GM23338 (cell line): Measurements from ENCODE around the gene CXCL1. TPM values are rescaled to one million over a fixed set of nuclear protein-coding genes. Genes with fewer than 3 reads are reported as not detected.

ENCODE experiments used
- ATAC-seq: fragments of 200-7000 bp; cut with Tn5 transposase; 3 replicates; pipeline ENCODE4 v1.9.1; 2020
- DNase-seq: peaks from one replicate; pipeline ENCODE4 v3.0.0-alpha.2; 2015; ENCODE audit warnings: low spot score
- H2AFZ ChIP-seq: fragments of 200-600 bp; sonication (generic); 2 replicates; pipeline ENCODE4 v1.8.0; 2016; ENCODE audit warnings: antibody characterized with exemption, mild to moderate bottlenecking, moderate library complexity
- H3F3A ChIP-seq: fragments of 200-600 bp; sonication (generic); replicated peaks from 2 replicates; pipeline ENCODE4 v1.8.0; 2017; ENCODE audit warnings: antibody characterized with exemption, mixed run types, low read depth
- H3K27ac ChIP-seq: fragments of 200-600 bp; sonication (generic); 2 replicates; pipeline ENCODE4 v1.6.1; 2016; ENCODE audit warnings: low read depth
- H3K27me3 ChIP-seq: fragments of 200-600 bp; sonication (generic); 2 replicates; pipeline ENCODE4 v1.8.0; 2016; ENCODE audit warnings: mild to moderate bottlenecking, mixed run types, moderate library complexity; ENCODE audit not compliant: insufficient read depth
- H3K36me3 ChIP-seq: fragments of 200-600 bp; sonication (generic); 2 replicates; pipeline ENCODE4 v1.8.0; 2016; ENCODE audit warnings: mild to moderate bottlenecking; ENCODE audit not compliant: insufficient read depth
- H3K4me1 ChIP-seq: fragments of 200-600 bp; sonication (generic); 2 replicates; pipeline ENCODE4 v1.8.0; 2016; ENCODE audit warnings: mild to moderate bottlenecking, moderate library complexity; ENCODE audit not compliant: insufficient read depth
- H3K4me2 ChIP-seq: fragments of 200-600 bp; sonication (generic); 2 replicates; pipeline ENCODE4 v1.7.1; 2017; ENCODE audit warnings: mixed run types
- H3K4me3 ChIP-seq: fragments of 200-600 bp; sonication (generic); 2 replicates; pipeline ENCODE4 v1.6.1; 2016; ENCODE audit warnings: mixed run types
- H3K79me2 ChIP-seq: fragments of 200-600 bp; sonication (generic); replicated peaks from 2 replicates; pipeline ENCODE4 v1.8.0; 2017; ENCODE audit warnings: mild to moderate bottlenecking; ENCODE audit not compliant: insufficient read depth
- H3K9me2 ChIP-seq: fragments of 200-600 bp; sonication (generic); 2 replicates; pipeline ENCODE4 v1.8.0; 2017; ENCODE audit not compliant: insufficient read depth
- H4K20me1 ChIP-seq: fragments of 200-600 bp; sonication (generic); replicated peaks from 2 replicates; pipeline ENCODE4 v1.8.0; 2017; ENCODE audit warnings: mild to moderate bottlenecking; ENCODE audit not compliant: insufficient read depth
- H3K27ac Mint-ChIP-seq: 2 replicates; pipeline ENCODE4 v1.8.0; 2020; ENCODE audit warnings: inconsistent platforms, mild to moderate bottlenecking, moderate library complexity, mixed read lengths
- H3K27me3 Mint-ChIP-seq: 3 replicates; pipeline ENCODE4 v1.8.0; 2022; ENCODE audit warnings: low read depth, mild to moderate bottlenecking, moderate library complexity, mixed read lengths, inconsistent platforms; ENCODE audit not compliant: insufficient read depth, poor library complexity
- H3K36me3 Mint-ChIP-seq: 3 replicates; pipeline ENCODE4 v1.8.0; 2021; ENCODE audit warnings: low read depth, mild to moderate bottlenecking, inconsistent platforms, moderate library complexity, mixed read lengths
- H3K4me1 Mint-ChIP-seq: 3 replicates; pipeline ENCODE4 v1.8.0; 2020; ENCODE audit warnings: mild to moderate bottlenecking, inconsistent platforms, mixed read lengths
- H3K4me3 Mint-ChIP-seq: 3 replicates; pipeline ENCODE4 v1.8.0; 2021; ENCODE audit warnings: moderate library complexity, mild to moderate bottlenecking, inconsistent platforms, mixed read lengths
- H3K9me3 Mint-ChIP-seq: 3 replicates; pipeline ENCODE4 v1.8.0; 2020; ENCODE audit warnings: moderate library complexity, mild to moderate bottlenecking, inconsistent platforms, mixed read lengths
- EZH2 ChIP-seq: fragments of 200-600 bp; sonication (generic); IDR thresholded peaks from one replicate; pipeline ENCODE4 v1.8.0; 2017; ENCODE audit warnings: antibody characterized with exemption, mild to moderate bottlenecking, low read depth; ENCODE audit not compliant: unreplicated experiment
- NANOG ChIP-seq: IDR thresholded peaks from 2 replicates; pipeline ENCODE4 v1.6.1; 2016; ENCODE audit warnings: antibody characterized with exemption, borderline replicate concordance
- polyA plus RNA-seq: library from polyadenylated mRNA; unstranded; fragments of >200 nt; fragmentation: Nextera tagmentation; extraction: Ambion mirVana; gene quantifications from 2 replicates; pipeline ENCODE4 v1.2.1, GENCODE V29; 2016
- total RNA-seq: library from RNA; depleted of rRNA; stranded (reverse); fragments of >200 nt; shearing (Covaris generic); gene quantifications from 2 replicates; pipeline ENCODE4 v1.2.3, GENCODE V29; 2014
- TF ChIP-seq, protein P1 (sequence below): fragments of 250-450 bp; sonication (Bioruptor Pico); IDR thresholded peaks from 2 replicates; pipeline ENCODE4 v1.5.0; 2020; ENCODE audit warnings: mild to moderate bottlenecking, moderate library complexity
- TF ChIP-seq, protein P2 (sequence below): IDR thresholded peaks from one replicate; pipeline ENCODE4 v1.6.1; 2018; ENCODE audit warnings: antibody characterized with exemption; ENCODE audit not compliant: unreplicated experiment

Gene CXCL1
- total and polyA plus RNA-seq, 2 experiments from 2014 or later: 1.6 to 2.5 TPM

DNA sequence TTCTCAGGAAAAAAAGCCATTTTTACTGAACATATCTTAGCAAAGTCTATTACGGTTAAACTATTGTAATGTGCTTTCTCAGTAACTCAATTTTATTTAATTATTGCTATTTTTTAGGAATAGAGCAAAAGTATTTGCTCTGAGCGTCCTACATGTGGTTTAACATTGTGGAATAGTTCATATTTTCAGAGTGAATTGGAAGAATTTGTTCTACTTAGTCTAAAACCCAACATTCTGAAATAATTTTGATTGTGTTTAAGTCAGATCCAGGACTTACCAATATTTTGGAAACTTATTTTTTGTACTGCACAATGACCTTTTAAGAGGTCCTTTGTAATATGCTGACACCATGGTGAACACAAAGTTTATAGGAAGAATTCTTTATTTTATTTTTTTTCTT is 27.2 kb downstream of the CXCL1 start:
- DNase-seq (no peak), ATAC-seq (no peak)
- H3K27me3 Mint-ChIP-seq: no peaks in the 10 kb centered on the region
- Histone ChIP-seq H3K4me2 (no peak overlapping the region), H2AFZ (no peak overlapping the region), H4K20me1 (no peaks in the 10 kb centered on the region), H3K27me3 (no peaks in the 10 kb centered on the region), H3F3A (no peaks in the 10 kb centered on the region), H3K4me1 (no peaks in the 10 kb centered on the region), H3K4me3 (no peak overlapping the region), H3K9me2 (no peaks in the 10 kb centered on the region), H3K27ac (no peak overlapping the region), H3K36me3 (no peaks in the 10 kb centered on the region), H3K79me2 (no peaks in the 10 kb centered on the region)
- TF ChIP-seq, protein P1, sequence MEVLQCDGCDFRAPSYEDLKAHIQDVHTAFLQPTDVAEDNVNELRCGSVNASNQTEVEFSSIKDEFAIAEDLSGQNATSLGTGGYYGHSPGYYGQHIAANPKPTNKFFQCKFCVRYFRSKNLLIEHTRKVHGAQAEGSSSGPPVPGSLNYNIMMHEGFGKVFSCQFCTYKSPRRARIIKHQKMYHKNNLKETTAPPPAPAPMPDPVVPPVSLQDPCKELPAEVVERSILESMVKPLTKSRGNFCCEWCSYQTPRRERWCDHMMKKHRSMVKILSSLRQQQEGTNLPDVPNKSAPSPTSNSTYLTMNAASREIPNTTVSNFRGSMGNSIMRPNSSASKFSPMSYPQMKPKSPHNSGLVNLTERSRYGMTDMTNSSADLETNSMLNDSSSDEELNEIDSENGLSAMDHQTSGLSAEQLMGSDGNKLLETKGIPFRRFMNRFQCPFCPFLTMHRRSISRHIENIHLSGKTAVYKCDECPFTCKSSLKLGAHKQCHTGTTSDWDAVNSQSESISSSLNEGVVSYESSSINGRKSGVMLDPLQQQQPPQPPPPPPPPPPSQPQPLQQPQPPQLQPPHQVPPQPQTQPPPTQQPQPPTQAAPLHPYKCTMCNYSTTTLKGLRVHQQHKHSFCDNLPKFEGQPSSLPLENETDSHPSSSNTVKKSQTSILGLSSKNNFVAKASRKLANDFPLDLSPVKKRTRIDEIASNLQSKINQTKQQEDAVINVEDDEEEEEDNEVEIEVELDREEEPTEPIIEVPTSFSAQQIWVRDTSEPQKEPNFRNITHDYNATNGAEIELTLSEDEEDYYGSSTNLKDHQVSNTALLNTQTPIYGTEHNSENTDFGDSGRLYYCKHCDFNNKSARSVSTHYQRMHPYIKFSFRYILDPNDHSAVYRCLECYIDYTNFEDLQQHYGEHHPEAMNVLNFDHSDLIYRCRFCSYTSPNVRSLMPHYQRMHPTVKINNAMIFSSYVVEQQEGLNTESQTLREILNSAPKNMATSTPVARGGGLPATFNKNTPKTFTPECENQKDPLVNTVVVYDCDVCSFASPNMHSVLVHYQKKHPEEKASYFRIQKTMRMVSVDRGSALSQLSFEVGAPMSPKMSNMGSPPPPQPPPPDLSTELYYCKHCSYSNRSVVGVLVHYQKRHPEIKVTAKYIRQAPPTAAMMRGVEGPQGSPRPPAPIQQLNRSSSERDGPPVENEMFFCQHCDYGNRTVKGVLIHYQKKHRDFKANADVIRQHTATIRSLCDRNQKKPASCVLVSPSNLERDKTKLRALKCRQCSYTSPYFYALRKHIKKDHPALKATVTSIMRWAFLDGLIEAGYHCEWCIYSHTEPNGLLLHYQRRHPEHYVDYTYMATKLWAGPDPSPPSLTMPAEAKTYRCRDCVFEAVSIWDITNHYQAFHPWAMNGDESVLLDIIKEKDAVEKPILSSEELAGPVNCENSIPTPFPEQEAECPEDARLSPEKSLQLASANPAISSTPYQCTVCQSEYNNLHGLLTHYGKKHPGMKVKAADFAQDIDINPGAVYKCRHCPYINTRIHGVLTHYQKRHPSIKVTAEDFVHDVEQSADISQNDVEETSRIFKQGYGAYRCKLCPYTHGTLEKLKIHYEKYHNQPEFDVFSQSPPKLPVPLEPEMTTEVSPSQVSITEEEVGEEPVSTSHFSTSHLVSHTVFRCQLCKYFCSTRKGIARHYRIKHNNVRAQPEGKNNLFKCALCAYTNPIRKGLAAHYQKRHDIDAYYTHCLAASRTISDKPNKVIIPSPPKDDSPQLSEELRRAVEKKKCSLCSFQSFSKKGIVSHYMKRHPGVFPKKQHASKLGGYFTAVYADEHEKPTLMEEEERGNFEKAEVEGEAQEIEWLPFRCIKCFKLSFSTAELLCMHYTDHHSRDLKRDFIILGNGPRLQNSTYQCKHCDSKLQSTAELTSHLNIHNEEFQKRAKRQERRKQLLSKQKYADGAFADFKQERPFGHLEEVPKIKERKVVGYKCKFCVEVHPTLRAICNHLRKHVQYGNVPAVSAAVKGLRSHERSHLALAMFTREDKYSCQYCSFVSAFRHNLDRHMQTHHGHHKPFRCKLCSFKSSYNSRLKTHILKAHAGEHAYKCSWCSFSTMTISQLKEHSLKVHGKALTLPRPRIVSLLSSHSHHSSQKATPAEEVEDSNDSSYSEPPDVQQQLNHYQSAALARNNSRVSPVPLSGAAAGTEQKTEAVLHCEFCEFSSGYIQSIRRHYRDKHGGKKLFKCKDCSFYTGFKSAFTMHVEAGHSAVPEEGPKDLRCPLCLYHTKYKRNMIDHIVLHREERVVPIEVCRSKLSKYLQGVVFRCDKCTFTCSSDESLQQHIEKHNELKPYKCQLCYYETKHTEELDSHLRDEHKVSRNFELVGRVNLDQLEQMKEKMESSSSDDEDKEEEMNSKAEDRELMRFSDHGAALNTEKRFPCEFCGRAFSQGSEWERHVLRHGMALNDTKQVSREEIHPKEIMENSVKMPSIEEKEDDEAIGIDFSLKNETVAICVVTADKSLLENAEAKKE (CRISPR knock-in tag): no peak
- no peak for TF ChIP-seq NANOG
- no peak for TF ChIP-seq EZH2
- TF ChIP-seq, protein P2, sequence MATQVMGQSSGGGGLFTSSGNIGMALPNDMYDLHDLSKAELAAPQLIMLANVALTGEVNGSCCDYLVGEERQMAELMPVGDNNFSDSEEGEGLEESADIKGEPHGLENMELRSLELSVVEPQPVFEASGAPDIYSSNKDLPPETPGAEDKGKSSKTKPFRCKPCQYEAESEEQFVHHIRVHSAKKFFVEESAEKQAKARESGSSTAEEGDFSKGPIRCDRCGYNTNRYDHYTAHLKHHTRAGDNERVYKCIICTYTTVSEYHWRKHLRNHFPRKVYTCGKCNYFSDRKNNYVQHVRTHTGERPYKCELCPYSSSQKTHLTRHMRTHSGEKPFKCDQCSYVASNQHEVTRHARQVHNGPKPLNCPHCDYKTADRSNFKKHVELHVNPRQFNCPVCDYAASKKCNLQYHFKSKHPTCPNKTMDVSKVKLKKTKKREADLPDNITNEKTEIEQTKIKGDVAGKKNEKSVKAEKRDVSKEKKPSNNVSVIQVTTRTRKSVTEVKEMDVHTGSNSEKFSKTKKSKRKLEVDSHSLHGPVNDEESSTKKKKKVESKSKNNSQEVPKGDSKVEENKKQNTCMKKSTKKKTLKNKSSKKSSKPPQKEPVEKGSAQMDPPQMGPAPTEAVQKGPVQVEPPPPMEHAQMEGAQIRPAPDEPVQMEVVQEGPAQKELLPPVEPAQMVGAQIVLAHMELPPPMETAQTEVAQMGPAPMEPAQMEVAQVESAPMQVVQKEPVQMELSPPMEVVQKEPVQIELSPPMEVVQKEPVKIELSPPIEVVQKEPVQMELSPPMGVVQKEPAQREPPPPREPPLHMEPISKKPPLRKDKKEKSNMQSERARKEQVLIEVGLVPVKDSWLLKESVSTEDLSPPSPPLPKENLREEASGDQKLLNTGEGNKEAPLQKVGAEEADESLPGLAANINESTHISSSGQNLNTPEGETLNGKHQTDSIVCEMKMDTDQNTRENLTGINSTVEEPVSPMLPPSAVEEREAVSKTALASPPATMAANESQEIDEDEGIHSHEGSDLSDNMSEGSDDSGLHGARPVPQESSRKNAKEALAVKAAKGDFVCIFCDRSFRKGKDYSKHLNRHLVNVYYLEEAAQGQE: no peak
- peaks cover 7% of the 10 kb centered on the region for H3K4me1 Mint-ChIP-seq
- no peak overlapping the region for H3K4me3 Mint-ChIP-seq
- no peaks in the 10 kb centered on the region for H3K36me3 Mint-ChIP-seq
- H3K9me3 Mint-ChIP-seq: no peaks in the 10 kb centered on the region
- no peak overlapping the region for H3K27ac Mint-ChIP-seq
